Measurements from ENCODE around the gene GALNT9. TPM values are rescaled to one million over a fixed set of nuclear protein-coding genes. Genes with fewer than 3 reads are reported as not detected.

GALNT9 gene
- total RNA-seq, 1 experiment from 2014 or later: 0.44 TPM

GRCh38 chr12:132340266-132341035, 11.1 kb upstream of the GALNT9 start:
- POLR2A ChIA-PET (ENCODE audit: unreplicated experiment): no interaction called here
- CTCF ChIA-PET: no interaction called here
- H3F3A ChIP-seq (ENCODE audit: low read length, unreplicated experiment): no peaks in the 10 kb centered on the region
- H3K36me3 ChIP-seq (ENCODE audit: low read depth, low read length): no peaks in the 10 kb centered on the region
- H4K20me1 ChIP-seq (ENCODE audit: low read length): no peaks in the 10 kb centered on the region
- H2AFZ ChIP-seq (ENCODE audit: low read length): no peak overlapping the region
- no peak overlapping the region for H3K4me3 ChIP-seq (ENCODE audit: low read length)
- H3K27ac ChIP-seq (ENCODE audit: low read length): no peak overlapping the region
- TF ChIP-seq EZH2 (IDR thresholded peaks at IDR 0.05; ENCODE audit: low read length, unreplicated experiment) (no peak), EZH2phosphoT487 (IDR thresholded peaks at IDR 0.05; ENCODE audit: borderline replicate concordance, low read length) (no peak)
- no peak overlapping the region for H3K4me2 ChIP-seq (ENCODE audit: low read length)
- H3K79me2 ChIP-seq (ENCODE audit: low read length): no peaks in the 10 kb centered on the region
- no peaks in the 10 kb centered on the region for H3K9me2 ChIP-seq (replicated peaks; ENCODE audit: low read length)
- peaks cover 92% of the 10 kb centered on the region for H3K27me3 ChIP-seq (ENCODE audit: low read length)
- no TSS peak for BruUV-seq (replicated peaks)
- DNase-seq: no peak
- H3K9me3 ChIP-seq (ENCODE audit: low read length): no peaks in the 10 kb centered on the region
- ATAC-seq: no peak
- peaks cover 3% of the 10 kb centered on the region; the same call in 1 of the 2 replicates for H3K4me1 ChIP-seq (ENCODE audit: insufficient read depth, low read length)
- intact Hi-C loops (cut with micrococcal nuclease): no loop called here
- no peak overlapping the region for H3K9ac ChIP-seq (ENCODE audit: low read length)

- intact Hi-C loops (cut with micrococcal nuclease): no loop called here
- POLR2A ChIA-PET (ENCODE audit: unreplicated experiment): no interaction called here
- CTCF ChIA-PET: no interaction called here
Measured at GRCh38 chr12:132339856-132340255, 10.5 kb upstream of the GALNT9 start.

GRCh38 chr12:132338781-132339180, 9.4 kb upstream of the GALNT9 start:
- Histone ChIP-seq H3K9ac (ENCODE audit: low read length) (no peak overlapping the region), H2AFZ (ENCODE audit: low read length) (no peak overlapping the region), H3F3A (ENCODE audit: low read length, unreplicated experiment) (no peaks in the 10 kb centered on the region), H3K4me1 (ENCODE audit: insufficient read depth, low read length) (peaks cover 3% of the 10 kb centered on the region; the same call in 1 of the 2 replicates), H3K27me3 (ENCODE audit: low read length) (peaks cover 90% of the 10 kb centered on the region), H3K36me3 (ENCODE audit: low read depth, low read length) (no peaks in the 10 kb centered on the region), H3K9me3 (ENCODE audit: low read length) (no peaks in the 10 kb centered on the region), H3K4me2 (ENCODE audit: low read length) (no peak overlapping the region), H4K20me1 (ENCODE audit: low read length) (no peaks in the 10 kb centered on the region), H3K4me3 (ENCODE audit: low read length) (no peak overlapping the region), H3K27ac (ENCODE audit: low read length) (no peak overlapping the region), H3K9me2 (replicated peaks; ENCODE audit: low read length) (no peaks in the 10 kb centered on the region), H3K79me2 (ENCODE audit: low read length) (no peaks in the 10 kb centered on the region)
- intact Hi-C loops (cut with micrococcal nuclease): no loop called here
- DNase-seq (no peak), ATAC-seq (no peak)
- BruUV-seq (replicated peaks): no TSS peak
- TF ChIP-seq EZH2phosphoT487 (IDR thresholded peaks at IDR 0.05; ENCODE audit: borderline replicate concordance, low read length) (no peak), CTCF (conservative IDR thresholded peaks at IDR 0.05; ENCODE audit: low read depth, low read length) (no peak), EZH2 (IDR thresholded peaks at IDR 0.05; ENCODE audit: low read length, unreplicated experiment) (no peak)
- ChIA-PET POLR2A (ENCODE audit: unreplicated experiment) (no interaction called here), CTCF (no interaction called here)

More at GRCh38 chr12:132339856-132340255, 10.5 kb upstream of the GALNT9 start:
- H3F3A ChIP-seq (ENCODE audit: low read length, unreplicated experiment): no peaks in the 10 kb centered on the region
- H3K9ac ChIP-seq (ENCODE audit: low read length): no peak overlapping the region
- H3K27ac ChIP-seq (ENCODE audit: low read length): no peak overlapping the region
- DNase-seq (no peak), ATAC-seq (no peak)
- BruUV-seq (replicated peaks): no TSS peak
- TF ChIP-seq CTCF (conservative IDR thresholded peaks at IDR 0.05; ENCODE audit: low read depth, low read length) (no peak), EZH2phosphoT487 (IDR thresholded peaks at IDR 0.05; ENCODE audit: borderline replicate concordance, low read length) (no peak), EZH2 (IDR thresholded peaks at IDR 0.05; ENCODE audit: low read length, unreplicated experiment) (no peak)
- no peak overlapping the region for H2AFZ ChIP-seq (ENCODE audit: low read length)
- no peak overlapping the region for H3K4me3 ChIP-seq (ENCODE audit: low read length)
- no peaks in the 10 kb centered on the region for H3K9me3 ChIP-seq (ENCODE audit: low read length)
- H3K4me1 ChIP-seq (ENCODE audit: insufficient read depth, low read length): peaks cover 3% of the 10 kb centered on the region; the same call in 1 of the 2 replicates
- no peaks in the 10 kb centered on the region for H3K79me2 ChIP-seq (ENCODE audit: low read length)
- H4K20me1 ChIP-seq (ENCODE audit: low read length): no peaks in the 10 kb centered on the region
- H3K27me3 ChIP-seq (ENCODE audit: low read length): peaks cover 92% of the 10 kb centered on the region
- H3K36me3 ChIP-seq (ENCODE audit: low read depth, low read length): no peaks in the 10 kb centered on the region
- H3K4me2 ChIP-seq (ENCODE audit: low read length): no peak overlapping the region
- H3K9me2 ChIP-seq (replicated peaks; ENCODE audit: low read length): no peaks in the 10 kb centered on the region
